Left renal cortex interstitium (tissue), 4 donors: ENCODE data around the gene NR3C2. TPM values are rescaled to one million over a fixed set of nuclear protein-coding genes. Genes with fewer than 3 reads are reported as not detected.
"Not testable (repeated sequence)": the region's sequence is repeated elsewhere in the genome, so short reads cannot be mapped to it uniquely, and the experiment has no call there.

Source experiments
- DNase-seq, 4 donors: peaks; one replicate each; pipeline ENCODE4 v3.0.0-alpha.2; 2013; ENCODE audit warnings: low read depth in 4 of 4, low spot score in 2 of 4, missing footprints in 1 of 4
- polyA plus RNA-seq, 4 donors: library from polyadenylated mRNA; unstranded; fragments of 120-200 nt; gene quantifications; one replicate each; pipeline ENCODE4 v1.2.1, GENCODE V29; 2013; ENCODE audit not compliant: insufficient read length in 4 of 4

NR3C2 gene
- polyA plus RNA-seq, 4 donors: 14.0 to 20.0 (median 16.0) TPM

- no peak for DNase-seq
Observed at GRCh38 chr4:148089624-148090023, 352.6 kb downstream of the NR3C2 start.

GRCh38 chr4:148083073-148083472 lies 359.1 kb downstream of the NR3C2 start:
- not testable (repeated sequence) for DNase-seq

- no peak for DNase-seq
Observed at GRCh38 chr4:148081745-148082144, 360.5 kb downstream of the NR3C2 start.

DNA sequence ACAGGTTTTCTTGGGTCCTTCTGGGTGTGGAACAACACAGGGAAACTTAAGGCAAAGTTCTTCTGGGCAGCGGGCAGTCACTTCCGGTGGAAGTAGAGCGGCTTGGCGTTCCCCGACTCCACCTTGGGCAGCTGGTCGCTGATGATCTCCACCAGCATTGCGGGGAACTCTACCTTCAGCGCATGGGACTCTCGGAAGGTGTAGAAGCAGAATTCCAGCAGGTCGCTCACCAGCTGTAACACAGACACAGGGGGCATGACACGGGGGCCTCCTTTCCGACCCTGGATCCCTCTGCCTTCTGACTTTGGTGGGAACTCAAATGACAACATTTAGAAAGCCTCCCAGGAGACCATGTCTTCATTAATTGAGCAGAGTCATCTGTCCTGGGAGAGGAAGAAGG lies 360.9 kb downstream of the NR3C2 start:
- no peak for DNase-seq

- DNase-seq: no peak
Observed at GRCh38 chr4:148079961-148080360, 362.3 kb downstream of the NR3C2 start.

DNA sequence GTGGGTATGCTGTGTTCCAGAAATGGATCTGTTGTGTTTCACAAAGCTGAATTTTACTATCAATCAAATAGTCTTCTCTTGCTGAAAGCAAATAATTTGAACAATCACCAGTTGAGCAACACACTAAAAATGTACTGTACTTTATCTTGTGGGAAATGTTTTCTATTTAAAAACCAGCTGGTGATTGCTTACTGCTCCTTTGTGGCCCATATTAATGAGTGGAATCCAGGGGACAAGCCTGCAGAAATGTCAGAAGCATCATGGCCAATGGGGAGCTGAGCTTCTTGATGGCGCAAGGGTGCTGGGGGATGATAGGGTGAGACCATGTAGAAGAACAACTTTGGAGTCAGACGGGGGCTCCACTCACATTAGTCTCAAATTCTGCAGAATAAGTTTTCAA lies 364.2 kb downstream of the NR3C2 start:
- no peak for DNase-seq

DNA sequence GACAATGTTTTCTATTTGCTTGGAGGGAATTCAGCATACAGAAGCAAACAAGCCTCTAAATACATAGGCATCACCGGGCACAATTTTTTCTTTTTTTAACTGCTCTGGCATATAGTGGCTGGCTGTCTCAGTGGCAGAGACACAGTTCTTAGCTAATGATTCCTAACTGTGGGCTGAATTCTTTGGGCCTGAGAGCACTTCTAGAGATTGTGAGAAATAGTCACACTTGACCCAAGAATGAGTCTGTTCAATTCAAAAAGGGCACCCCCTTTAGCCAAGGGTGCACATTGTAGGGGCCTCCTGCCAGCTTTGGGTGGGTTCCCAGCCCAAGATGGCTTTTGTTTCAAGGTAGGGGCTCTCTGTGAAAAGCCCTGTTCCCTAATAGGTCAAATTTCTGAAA lies 364.6 kb downstream of the NR3C2 start:
- no peak for DNase-seq

GRCh38 chr4:148076964-148077363 lies 365.2 kb downstream of the NR3C2 start:
- DNase-seq: no peak

DNA sequence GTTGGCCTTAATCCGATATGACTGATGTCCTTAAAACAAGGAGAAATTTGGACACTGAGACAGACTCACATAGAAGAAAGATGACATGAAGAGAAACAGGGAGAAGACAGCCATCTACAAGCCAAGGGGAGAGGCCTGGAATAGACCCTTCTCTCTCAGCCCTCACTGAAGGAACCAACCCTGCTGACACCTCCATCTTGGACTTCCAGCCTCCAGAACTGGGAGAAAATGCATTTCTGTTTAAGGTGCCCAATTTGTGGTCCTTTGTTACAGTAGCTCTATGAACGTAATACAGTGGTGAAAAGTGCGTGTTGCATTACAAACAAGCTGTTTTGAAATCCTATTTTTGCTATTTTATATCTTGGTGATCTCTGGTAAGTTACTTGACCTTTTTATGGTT lies 366.8 kb downstream of the NR3C2 start:
- no peak for DNase-seq

DNA sequence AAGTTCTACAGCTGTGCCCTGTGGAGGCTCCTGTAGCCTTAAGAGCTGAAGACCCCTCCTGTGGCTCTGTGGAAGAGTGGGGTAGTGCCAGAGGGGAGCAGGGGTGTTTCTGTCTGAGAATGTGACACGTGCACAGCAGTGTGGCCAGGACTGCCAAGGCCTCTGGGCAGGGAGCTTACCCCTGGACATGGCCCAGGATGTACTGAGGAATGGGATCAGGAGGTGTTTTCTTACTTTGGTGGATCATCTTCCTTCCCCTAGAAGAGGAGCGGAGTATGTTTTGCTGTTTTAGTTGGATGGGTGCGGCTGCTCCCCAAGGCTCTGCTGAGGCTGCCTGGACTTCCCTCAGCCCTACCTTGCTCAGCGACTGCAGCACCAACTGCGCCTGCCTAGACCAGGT lies 367.8 kb downstream of the NR3C2 start:
- DNase-seq: no peak

DNA sequence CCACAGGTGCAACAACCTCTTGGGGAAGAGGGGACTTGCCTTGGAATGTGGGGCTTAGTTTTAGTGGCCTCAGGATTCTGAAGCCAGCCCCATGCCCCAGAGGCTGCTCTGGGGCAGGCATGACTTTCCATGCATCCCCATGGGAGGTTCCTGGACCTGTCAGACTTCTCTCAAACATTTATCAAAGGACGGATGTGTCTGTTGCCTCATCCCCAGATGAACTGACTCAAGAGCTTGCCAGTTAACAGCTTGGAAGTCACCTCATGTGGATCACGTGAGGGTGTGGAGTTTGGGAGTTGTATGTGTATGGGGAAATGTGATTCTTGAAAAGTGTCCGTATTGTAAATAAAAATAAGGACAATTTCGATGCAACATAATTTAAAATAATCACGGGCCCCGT lies 368.9 kb downstream of the NR3C2 start:
- no peak for DNase-seq

DNA sequence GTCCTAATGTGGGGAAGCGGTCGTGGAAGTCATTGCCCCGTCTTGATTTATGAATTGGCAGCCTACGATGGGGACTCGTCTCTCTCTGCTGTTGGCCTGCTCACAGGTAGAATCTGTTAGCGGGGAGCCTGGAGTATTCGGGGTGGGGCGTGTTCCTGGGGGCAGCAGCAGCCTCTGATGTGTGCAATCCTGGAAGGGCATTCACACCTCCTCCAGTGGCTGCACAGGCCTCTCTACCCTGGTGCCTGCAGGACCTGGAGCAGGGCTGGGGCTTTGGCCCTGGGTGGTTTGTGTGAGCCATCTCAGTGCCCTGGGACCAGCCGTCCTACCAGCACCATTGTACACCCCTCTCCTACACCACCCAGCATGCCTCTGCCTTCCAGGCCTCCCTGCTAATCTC lies 369.4 kb downstream of the NR3C2 start:
- no peak for DNase-seq

GRCh38 chr4:148071009-148071408 lies 371.2 kb downstream of the NR3C2 start:
- DNase-seq: no peak

- DNase-seq: no peak
Observed at GRCh38 chr4:148069895-148070178, 372.4 kb downstream of the NR3C2 start.

DNA sequence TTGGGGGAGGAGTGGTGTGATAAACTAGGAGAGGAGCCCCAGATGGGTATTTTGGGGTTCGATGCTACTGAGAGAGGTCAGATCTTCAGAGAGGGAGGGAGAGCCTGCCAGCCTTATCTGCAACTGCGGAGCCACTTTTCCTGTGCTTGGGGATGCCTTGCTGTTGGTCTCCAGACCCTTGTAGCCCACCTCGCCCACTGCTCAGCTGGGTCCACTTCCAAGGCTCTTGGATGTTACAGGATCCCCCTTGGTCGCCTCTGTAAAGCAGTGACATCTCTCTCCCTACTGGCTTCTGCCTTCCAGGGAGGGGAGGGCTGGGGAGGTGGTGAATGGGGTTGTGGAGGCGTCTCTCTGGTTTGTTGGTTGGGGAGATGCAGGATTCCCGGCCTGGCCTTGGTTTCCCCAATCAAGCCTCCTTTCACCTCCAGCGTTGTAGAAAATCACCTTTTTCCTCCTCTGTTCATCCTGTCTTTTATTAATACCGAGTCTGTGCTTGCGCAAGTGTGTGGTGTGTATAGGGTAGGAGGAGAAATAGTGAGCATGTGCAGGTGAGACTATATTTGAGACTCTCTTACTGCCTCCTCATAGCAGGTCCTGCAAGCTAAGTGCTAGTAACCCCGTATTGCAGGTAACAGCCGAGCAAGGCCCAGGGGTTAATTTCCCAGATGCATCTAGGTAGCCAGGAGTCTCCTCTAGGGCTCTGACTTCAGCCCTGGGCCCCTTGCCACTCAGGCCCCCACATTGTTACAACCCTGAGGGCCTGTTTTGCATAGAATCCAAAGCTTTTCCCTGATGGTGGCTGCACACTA lies 372.9 kb downstream of the NR3C2 start:
- no peak for DNase-seq

GRCh38 chr4:148068065-148068911 lies 373.9 kb downstream of the NR3C2 start:
- no peak for DNase-seq

GRCh38 chr4:148067301-148067916 lies 374.8 kb downstream of the NR3C2 start:
- no peak for DNase-seq

GRCh38 chr4:148065075-148065474 lies 377.1 kb downstream of the NR3C2 start:
- DNase-seq: no peak

GRCh38 chr4:148064451-148064850 lies 377.8 kb downstream of the NR3C2 start:
- no peak for DNase-seq

- no peak for DNase-seq
Observed at GRCh38 chr4:148062301-148062950, 379.8 kb downstream of the NR3C2 start.

GRCh38 chr4:148061795-148062194 lies 380.4 kb downstream of the NR3C2 start:
- DNase-seq: no peak
